PC-3 (cell line): Measurements from ENCODE around the gene CES5A.

Experiments used
- EZH2 ChIP-seq: fragments of 300-600 bp; sonication (generic); IDR thresholded peaks from one replicate; pipeline ENCODE4 v1.6.1; 2017; ENCODE audit warnings: antibody characterized with exemption, mild to moderate bottlenecking, low read length; ENCODE audit not compliant: unreplicated experiment
- TF ChIP-seq, protein P1 (sequence below): fragments of 300-600 bp; sonication (generic); conservative IDR thresholded peaks from 2 replicates; pipeline ENCODE4 v1.5.1; 2017; ENCODE audit warnings: antibody characterized with exemption, low read depth, mild to moderate bottlenecking, low read length

DNA sequence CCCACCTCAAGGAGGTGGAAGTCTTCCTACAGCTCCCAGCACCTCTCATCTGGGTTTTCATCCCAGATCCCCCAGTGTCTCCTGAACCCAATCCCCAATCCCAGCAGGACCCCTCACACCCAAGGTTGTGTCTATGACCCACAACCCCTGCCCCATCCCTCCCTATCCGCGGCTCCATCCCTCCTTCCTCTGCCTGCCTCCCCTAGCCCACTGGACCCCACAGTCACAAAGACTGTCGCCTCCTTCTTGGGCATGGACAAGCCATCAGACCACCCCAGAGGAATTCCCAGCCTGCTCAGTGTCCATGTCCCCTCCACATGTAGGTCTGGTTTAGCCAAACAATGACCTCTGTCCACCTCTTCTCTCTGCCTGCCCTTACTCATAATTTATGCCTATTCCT is 54.6 kb downstream of the CES5A start:
- TF ChIP-seq, protein P1, sequence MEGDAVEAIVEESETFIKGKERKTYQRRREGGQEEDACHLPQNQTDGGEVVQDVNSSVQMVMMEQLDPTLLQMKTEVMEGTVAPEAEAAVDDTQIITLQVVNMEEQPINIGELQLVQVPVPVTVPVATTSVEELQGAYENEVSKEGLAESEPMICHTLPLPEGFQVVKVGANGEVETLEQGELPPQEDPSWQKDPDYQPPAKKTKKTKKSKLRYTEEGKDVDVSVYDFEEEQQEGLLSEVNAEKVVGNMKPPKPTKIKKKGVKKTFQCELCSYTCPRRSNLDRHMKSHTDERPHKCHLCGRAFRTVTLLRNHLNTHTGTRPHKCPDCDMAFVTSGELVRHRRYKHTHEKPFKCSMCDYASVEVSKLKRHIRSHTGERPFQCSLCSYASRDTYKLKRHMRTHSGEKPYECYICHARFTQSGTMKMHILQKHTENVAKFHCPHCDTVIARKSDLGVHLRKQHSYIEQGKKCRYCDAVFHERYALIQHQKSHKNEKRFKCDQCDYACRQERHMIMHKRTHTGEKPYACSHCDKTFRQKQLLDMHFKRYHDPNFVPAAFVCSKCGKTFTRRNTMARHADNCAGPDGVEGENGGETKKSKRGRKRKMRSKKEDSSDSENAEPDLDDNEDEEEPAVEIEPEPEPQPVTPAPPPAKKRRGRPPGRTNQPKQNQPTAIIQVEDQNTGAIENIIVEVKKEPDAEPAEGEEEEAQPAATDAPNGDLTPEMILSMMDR, result no peak
- no peak for TF ChIP-seq EZH2
